ENCODE measurements around the gene FETUB.
"Not testable (repeated sequence)": the region's sequence is repeated elsewhere in the genome, so short reads cannot be mapped to it uniquely, and the experiment has no call there.

The FETUB gene

DNA sequence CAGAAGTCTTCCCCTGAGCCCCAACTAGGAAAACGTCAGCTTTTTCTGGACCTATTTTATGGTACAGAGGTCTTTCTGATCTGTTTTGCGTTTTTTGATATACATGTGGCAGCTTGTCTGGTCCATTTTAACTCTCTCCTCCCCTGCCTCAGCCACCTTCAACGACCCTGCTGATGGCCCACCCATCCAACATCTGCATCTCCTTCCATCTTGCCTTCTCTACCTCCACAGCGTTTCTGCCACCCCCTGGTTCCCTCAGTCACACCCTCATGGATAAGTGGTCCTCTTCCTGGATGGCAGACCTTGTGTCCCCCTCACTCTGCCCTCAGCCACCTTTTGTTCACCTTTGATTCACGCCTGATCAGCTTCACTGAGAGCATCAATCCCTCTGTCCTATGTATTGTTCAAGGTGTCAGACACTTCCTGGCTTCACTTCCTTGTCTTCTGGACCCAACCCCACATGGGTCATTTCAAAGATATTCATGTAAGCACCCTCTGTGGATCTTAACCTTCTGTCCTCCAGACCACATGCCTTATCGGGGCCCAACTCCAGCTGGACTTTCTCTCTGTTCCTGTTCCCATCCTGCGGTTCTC is 13.8 kb upstream of the FETUB start:
- no peaks in the 10 kb centered on the region for H3K36me3 ChIP-seq (ENCODE audit: control insufficient read depth in 1 of 2, insufficient read depth in 2 of 2, low read length in 2 of 2)
- no peak overlapping the region for H3K27ac ChIP-seq (ENCODE audit: low read length)
- no peaks in the 10 kb centered on the region for H3K27me3 ChIP-seq (ENCODE audit: low read depth, low read length)
- no peaks in the 10 kb centered on the region for H3K4me1 ChIP-seq (ENCODE audit: control insufficient read depth in 1 of 2, insufficient read depth in 2 of 2, low read length in 2 of 2)
- H3K9me3 ChIP-seq (ENCODE audit: control insufficient read depth in 1 of 2, low read length in 2 of 2), result no peaks in the 10 kb centered on the region
- no peak overlapping the region for H3K4me3 ChIP-seq (ENCODE audit: low read depth in 1 of 2, low read length in 2 of 2)

DNA sequence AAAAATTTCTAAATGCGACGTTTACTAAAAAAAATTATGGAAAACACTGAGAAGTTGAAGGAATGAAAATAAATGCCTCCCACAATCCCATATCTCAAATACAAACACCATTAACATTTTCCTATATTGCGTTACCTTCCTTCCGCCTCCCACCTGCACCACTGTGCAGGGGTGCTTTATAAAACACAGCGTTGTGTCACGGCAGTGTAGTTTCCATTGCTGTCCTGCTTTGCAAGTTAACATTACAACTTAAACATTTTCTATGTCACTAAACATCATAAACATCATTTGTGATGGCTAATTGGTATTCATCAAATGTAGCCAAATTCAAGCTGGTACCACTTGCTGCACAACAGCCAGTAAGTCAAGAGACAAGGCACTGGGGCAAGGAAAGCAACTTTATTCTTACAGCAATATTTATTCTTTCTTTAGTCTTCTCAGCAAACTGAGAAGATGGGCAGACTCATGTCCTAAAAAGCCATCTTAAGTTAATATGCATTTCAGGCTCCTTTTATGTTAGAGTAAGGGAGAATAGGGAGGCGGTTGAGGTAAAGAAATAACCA is 12.3 kb upstream of the FETUB start:
- no peak overlapping the region for H3K4me3 ChIP-seq (ENCODE audit: low read depth in 1 of 2, low read length in 2 of 2)
- H3K4me1 ChIP-seq (ENCODE audit: control insufficient read depth in 1 of 2, insufficient read depth in 2 of 2, low read length in 2 of 2), result no peaks in the 10 kb centered on the region
- no peak overlapping the region for H3K27ac ChIP-seq (ENCODE audit: low read length)
- no peaks in the 10 kb centered on the region for H3K9me3 ChIP-seq (ENCODE audit: control insufficient read depth in 1 of 2, low read length in 2 of 2)
- H3K27me3 ChIP-seq (ENCODE audit: low read depth, low read length), result no peaks in the 10 kb centered on the region
- H3K36me3 ChIP-seq (ENCODE audit: control insufficient read depth in 1 of 2, insufficient read depth in 2 of 2, low read length in 2 of 2), result no peaks in the 10 kb centered on the region

DNA sequence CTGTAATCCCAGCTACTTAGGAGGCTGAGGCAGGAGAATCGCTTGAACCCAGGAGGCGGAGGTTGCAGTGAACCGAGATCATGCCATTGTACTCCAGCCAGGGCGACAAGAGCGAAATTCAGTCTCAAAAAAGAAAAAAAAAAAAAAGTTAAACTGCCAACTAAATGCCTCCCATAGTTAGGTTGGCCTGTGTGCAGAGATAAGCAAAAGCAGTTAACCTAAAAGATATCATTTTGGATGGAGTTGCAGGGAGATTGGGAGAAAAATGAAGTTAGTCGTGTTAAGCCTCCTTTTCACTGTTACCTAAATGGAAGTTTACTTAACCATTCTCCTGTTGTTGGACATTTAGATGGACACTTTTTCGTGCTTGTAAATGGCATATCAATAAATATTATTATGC is 11.4 kb upstream of the FETUB start:
- H3K36me3 ChIP-seq (ENCODE audit: control insufficient read depth in 1 of 2, insufficient read depth in 2 of 2, low read length in 2 of 2), result no peaks in the 10 kb centered on the region
- H3K4me3 ChIP-seq (ENCODE audit: low read depth in 1 of 2, low read length in 2 of 2), result no peak overlapping the region
- no peaks in the 10 kb centered on the region for H3K4me1 ChIP-seq (ENCODE audit: control insufficient read depth in 1 of 2, insufficient read depth in 2 of 2, low read length in 2 of 2)
- H3K9me3 ChIP-seq (ENCODE audit: control insufficient read depth in 1 of 2, low read length in 2 of 2), result no peaks in the 10 kb centered on the region
- H3K27ac ChIP-seq (ENCODE audit: low read length), result no peak overlapping the region
- no peaks in the 10 kb centered on the region for H3K27me3 ChIP-seq (ENCODE audit: low read depth, low read length)

DNA sequence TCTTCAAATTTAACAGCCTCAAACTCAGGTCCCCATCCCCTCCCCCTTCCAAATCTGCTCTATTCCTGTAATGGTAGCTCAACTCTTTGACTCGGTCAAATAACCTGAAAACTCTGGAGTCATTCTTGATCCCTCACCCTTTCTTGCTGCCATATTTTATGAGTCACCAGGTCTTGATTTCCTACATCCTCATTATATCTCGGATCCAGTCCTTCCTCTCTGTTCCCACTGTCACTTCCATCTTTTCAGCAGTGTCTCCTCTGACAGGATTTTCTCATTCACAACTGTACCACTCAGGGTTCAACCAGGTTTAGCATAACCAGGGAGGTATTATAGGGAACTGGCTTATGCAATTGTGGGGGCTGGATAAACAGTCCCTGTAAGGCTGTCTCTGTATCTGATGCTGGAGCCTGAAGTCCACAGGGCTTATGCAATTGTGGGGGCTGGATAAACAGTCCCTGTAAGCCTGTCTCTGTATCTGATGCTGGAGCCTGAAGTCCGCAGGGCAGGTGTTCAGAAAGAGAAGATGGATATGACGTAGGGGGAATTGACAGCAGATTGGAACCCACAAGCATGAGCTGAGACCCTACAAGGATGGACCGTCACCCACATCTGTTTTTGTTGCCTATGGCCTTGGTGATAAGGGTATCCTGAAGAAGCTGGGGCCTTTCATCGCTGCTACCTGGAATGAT is 9.1 kb upstream of the FETUB start:
- no peak overlapping the region for H3K27ac ChIP-seq (ENCODE audit: low read length)
- H3K36me3 ChIP-seq (ENCODE audit: control insufficient read depth in 1 of 2, insufficient read depth in 2 of 2, low read length in 2 of 2), result no peaks in the 10 kb centered on the region
- H3K27me3 ChIP-seq (ENCODE audit: low read depth, low read length), result no peaks in the 10 kb centered on the region
- H3K4me1 ChIP-seq (ENCODE audit: control insufficient read depth in 1 of 2, insufficient read depth in 2 of 2, low read length in 2 of 2), result no peaks in the 10 kb centered on the region
- H3K9me3 ChIP-seq (ENCODE audit: control insufficient read depth in 1 of 2, low read length in 2 of 2), result no peaks in the 10 kb centered on the region
- no peak overlapping the region for H3K4me3 ChIP-seq (ENCODE audit: low read depth in 1 of 2, low read length in 2 of 2)

GRCh38 chr3:186633481-186633880 is 6.7 kb upstream of the FETUB start:
- H3K9me3 ChIP-seq (ENCODE audit: control insufficient read depth in 1 of 2, low read length in 2 of 2), result no peaks in the 10 kb centered on the region
- no peaks in the 10 kb centered on the region for H3K36me3 ChIP-seq (ENCODE audit: control insufficient read depth in 1 of 2, insufficient read depth in 2 of 2, low read length in 2 of 2)
- no peaks in the 10 kb centered on the region for H3K4me1 ChIP-seq (ENCODE audit: control insufficient read depth in 1 of 2, insufficient read depth in 2 of 2, low read length in 2 of 2)
- H3K4me3 ChIP-seq (ENCODE audit: low read depth in 1 of 2, low read length in 2 of 2), result no peak overlapping the region
- H3K27me3 ChIP-seq (ENCODE audit: low read depth, low read length), result no peaks in the 10 kb centered on the region
- no peak overlapping the region for H3K27ac ChIP-seq (ENCODE audit: low read length)

DNA sequence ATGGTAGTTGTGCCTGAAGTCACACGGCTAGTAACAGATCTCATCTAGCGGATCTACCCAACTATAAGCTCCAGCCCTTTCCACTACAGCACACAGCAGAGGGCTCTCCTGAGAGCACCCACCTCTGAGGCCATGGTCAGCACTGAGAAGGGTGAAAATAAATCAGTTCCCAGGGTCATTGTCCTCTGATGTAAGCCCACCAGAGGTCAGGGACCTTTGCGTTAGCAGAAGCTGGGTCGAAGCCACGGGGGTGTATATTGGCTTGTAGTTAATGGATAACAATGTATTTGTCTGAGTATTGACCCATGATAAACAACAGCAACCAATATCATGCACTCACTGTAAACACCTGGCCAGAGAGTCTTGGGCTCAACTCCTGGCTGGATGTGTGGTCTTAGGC is 6.0 kb upstream of the FETUB start:
- H3K4me3 ChIP-seq (ENCODE audit: low read depth in 1 of 2, low read length in 2 of 2); H3K9me3 ChIP-seq (ENCODE audit: control insufficient read depth in 1 of 2, low read length in 2 of 2); H3K27me3 ChIP-seq (ENCODE audit: low read depth, low read length); H3K36me3 ChIP-seq (ENCODE audit: control insufficient read depth in 1 of 2, insufficient read depth in 2 of 2, low read length in 2 of 2); H3K27ac ChIP-seq (ENCODE audit: low read length); H3K4me1 ChIP-seq (ENCODE audit: control insufficient read depth in 1 of 2, insufficient read depth in 2 of 2, low read length in 2 of 2): not testable (repeated sequence)

DNA sequence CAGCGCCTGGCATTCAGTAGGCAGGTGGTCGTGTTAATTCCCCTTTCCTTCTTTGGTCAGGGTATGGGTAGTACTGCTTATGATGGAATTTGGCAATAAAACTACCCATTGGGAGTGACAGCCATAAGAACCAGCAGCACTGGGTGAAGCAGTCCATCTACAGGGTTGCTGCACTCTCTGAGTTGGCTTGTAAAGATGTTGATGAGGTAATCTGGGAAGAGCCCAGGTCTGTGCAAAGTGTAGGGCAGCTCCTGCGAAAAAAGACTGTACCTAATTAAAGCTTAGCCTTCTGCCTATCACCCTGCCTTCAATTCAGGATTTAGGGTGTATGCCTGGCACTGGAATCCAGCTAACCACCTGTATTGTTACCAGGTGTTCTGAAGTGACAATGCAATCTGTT is 4.7 kb upstream of the FETUB start:
- no peak overlapping the region for H3K27ac ChIP-seq (ENCODE audit: low read length)
- no peaks in the 10 kb centered on the region for H3K27me3 ChIP-seq (ENCODE audit: low read depth, low read length)
- no peaks in the 10 kb centered on the region for H3K4me1 ChIP-seq (ENCODE audit: control insufficient read depth in 1 of 2, insufficient read depth in 2 of 2, low read length in 2 of 2)
- no peaks in the 10 kb centered on the region for H3K36me3 ChIP-seq (ENCODE audit: control insufficient read depth in 1 of 2, insufficient read depth in 2 of 2, low read length in 2 of 2)
- H3K4me3 ChIP-seq (ENCODE audit: low read depth in 1 of 2, low read length in 2 of 2), result no peak overlapping the region
- H3K9me3 ChIP-seq (ENCODE audit: control insufficient read depth in 1 of 2, low read length in 2 of 2), result no peaks in the 10 kb centered on the region

- H3K27me3 ChIP-seq (ENCODE audit: low read depth, low read length), result no peaks in the 10 kb centered on the region
- no peaks in the 10 kb centered on the region for H3K9me3 ChIP-seq (ENCODE audit: control insufficient read depth in 1 of 2, low read length in 2 of 2)
- no peak overlapping the region for H3K27ac ChIP-seq (ENCODE audit: low read length)
- H3K4me3 ChIP-seq (ENCODE audit: low read depth in 1 of 2, low read length in 2 of 2), result no peak overlapping the region
- H3K36me3 ChIP-seq (ENCODE audit: control insufficient read depth in 1 of 2, insufficient read depth in 2 of 2, low read length in 2 of 2), result no peaks in the 10 kb centered on the region
- H3K4me1 ChIP-seq (ENCODE audit: control insufficient read depth in 1 of 2, insufficient read depth in 2 of 2, low read length in 2 of 2), result no peaks in the 10 kb centered on the region
Measured at GRCh38 chr3:186636536-186636935, 3.7 kb upstream of the FETUB start.

DNA sequence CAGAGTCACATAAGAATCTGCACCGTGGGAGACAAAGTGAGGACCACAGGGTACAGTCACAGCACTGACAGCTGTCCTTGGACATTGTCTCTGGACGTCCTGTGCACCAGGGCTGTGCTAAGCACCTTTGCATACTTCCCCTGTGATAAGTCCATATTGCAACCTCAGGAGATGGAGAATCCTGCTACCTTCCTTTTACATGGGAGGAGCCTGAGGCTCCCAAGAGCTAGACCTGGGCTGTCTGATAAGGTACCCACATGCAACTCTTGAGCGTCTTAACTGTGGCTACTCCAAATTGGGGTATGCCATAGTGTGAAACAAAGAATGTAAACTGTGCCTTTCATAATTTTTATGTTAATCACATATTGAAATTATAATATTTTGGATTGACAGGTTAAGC is 2.5 kb upstream of the FETUB start:
- H3K4me3 ChIP-seq (ENCODE audit: low read depth in 1 of 2, low read length in 2 of 2), result no peak overlapping the region
- H3K4me1 ChIP-seq (ENCODE audit: control insufficient read depth in 1 of 2, insufficient read depth in 2 of 2, low read length in 2 of 2), result no peaks in the 10 kb centered on the region
- no peaks in the 10 kb centered on the region for H3K9me3 ChIP-seq (ENCODE audit: control insufficient read depth in 1 of 2, low read length in 2 of 2)
- H3K27me3 ChIP-seq (ENCODE audit: low read depth, low read length), result no peaks in the 10 kb centered on the region
- no peak overlapping the region for H3K27ac ChIP-seq (ENCODE audit: low read length)
- no peaks in the 10 kb centered on the region for H3K36me3 ChIP-seq (ENCODE audit: control insufficient read depth in 1 of 2, insufficient read depth in 2 of 2, low read length in 2 of 2)

GRCh38 chr3:186638259-186638658 is 1.9 kb upstream of the FETUB start:
- H3K9me3 ChIP-seq (ENCODE audit: control insufficient read depth in 1 of 2, low read length in 2 of 2), result no peaks in the 10 kb centered on the region
- no peaks in the 10 kb centered on the region for H3K4me1 ChIP-seq (ENCODE audit: control insufficient read depth in 1 of 2, insufficient read depth in 2 of 2, low read length in 2 of 2)
- no peaks in the 10 kb centered on the region for H3K36me3 ChIP-seq (ENCODE audit: control insufficient read depth in 1 of 2, insufficient read depth in 2 of 2, low read length in 2 of 2)
- H3K4me3 ChIP-seq (ENCODE audit: low read depth in 1 of 2, low read length in 2 of 2), result no peak overlapping the region
- no peaks in the 10 kb centered on the region for H3K27me3 ChIP-seq (ENCODE audit: low read depth, low read length)
- no peak overlapping the region for H3K27ac ChIP-seq (ENCODE audit: low read length)

GRCh38 chr3:186640473-186640818 is 247 bp downstream of the FETUB start:
- Histone ChIP-seq H3K27ac (ENCODE audit: low read length) (no peak overlapping the region), H3K9me3 (ENCODE audit: control insufficient read depth in 1 of 2, low read length in 2 of 2) (no peaks in the 10 kb centered on the region), H3K36me3 (ENCODE audit: control insufficient read depth in 1 of 2, insufficient read depth in 2 of 2, low read length in 2 of 2) (no peaks in the 10 kb centered on the region), H3K4me1 (ENCODE audit: control insufficient read depth in 1 of 2, insufficient read depth in 2 of 2, low read length in 2 of 2) (no peaks in the 10 kb centered on the region), H3K27me3 (ENCODE audit: low read depth, low read length) (no peaks in the 10 kb centered on the region), H3K4me3 (ENCODE audit: low read depth in 1 of 2, low read length in 2 of 2) (no peak overlapping the region)

DNA sequence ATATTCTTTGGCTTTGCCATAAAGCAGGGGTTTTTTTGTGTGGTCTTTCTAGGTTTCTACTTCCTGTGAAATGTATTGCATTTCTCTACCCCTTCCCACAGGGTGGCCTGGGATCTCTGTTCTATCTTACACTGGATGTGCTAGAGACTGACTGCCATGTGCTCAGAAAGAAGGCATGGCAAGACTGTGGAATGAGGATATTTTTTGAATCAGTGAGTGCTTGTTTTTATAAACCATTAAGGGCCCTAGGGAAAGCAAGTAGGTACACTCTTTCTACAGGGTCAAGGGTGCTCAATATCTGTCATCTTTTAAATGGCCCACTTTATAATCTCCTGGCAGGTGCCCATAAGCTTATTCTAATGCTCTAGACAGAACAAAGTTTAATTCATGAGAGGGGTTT is 730 bp downstream of the FETUB start:
- H3K36me3 ChIP-seq (ENCODE audit: control insufficient read depth in 1 of 2, insufficient read depth in 2 of 2, low read length in 2 of 2), result no peaks in the 10 kb centered on the region
- no peaks in the 10 kb centered on the region for H3K4me1 ChIP-seq (ENCODE audit: control insufficient read depth in 1 of 2, insufficient read depth in 2 of 2, low read length in 2 of 2)
- no peak overlapping the region for H3K4me3 ChIP-seq (ENCODE audit: low read depth in 1 of 2, low read length in 2 of 2)
- no peaks in the 10 kb centered on the region for H3K9me3 ChIP-seq (ENCODE audit: control insufficient read depth in 1 of 2, low read length in 2 of 2)
- H3K27me3 ChIP-seq (ENCODE audit: low read depth, low read length), result no peaks in the 10 kb centered on the region
- no peak overlapping the region for H3K27ac ChIP-seq (ENCODE audit: low read length)

All from muscle layer of duodenum (tissue), 2 donors.